WI38 (cell line): Measurements from ENCODE around the gene B9D2.

Experiments
- H3K4me3 ChIP-seq: 2 replicates; pipeline ENCODE4 v1.5.1; 2011; ENCODE audit warnings: low read depth, mild to moderate bottlenecking, control low read depth, low read length
- TF ChIP-seq, protein P1 (sequence below): IDR thresholded peaks from 2 replicates; pipeline ENCODE4 v1.5.1; 2012; ENCODE audit warnings: low read depth, mild to moderate bottlenecking, control low read depth, low read length

B9D2 gene

DNA sequence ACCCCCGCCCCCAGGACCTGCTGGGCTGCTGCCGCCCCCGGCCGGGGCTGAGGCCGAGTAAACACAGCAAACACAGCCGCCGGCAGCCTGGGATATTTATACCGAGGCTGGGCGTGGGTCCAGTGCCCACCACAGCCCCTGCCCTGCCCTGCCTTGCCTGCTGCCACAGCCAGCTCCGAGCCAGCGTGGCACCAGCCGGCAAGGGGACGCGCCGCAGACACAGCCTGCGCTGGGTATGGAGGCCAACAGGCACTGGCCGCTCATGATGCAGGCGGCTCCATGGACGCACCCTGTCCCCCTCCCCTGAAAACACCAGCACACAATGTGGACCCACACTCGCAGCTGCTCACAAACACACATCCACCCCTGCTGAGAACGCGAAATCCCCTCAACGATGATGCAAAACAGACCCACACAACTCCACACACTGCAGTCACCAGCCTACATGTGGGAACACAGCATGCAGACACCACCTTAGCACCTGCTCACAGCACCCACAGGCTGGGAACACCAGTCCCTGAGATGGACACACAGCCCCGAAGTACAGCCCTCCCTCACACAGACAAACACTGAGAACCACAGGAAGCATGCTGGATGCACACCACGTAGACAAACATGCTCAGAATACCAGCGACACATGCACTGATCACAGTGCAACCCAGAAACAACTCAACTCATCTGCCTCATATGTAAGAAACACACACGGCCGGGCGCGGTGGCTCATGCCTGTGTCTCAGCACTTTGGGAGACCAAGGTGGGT is 37.8 kb downstream of the B9D2 start:
- TF ChIP-seq, protein P1, sequence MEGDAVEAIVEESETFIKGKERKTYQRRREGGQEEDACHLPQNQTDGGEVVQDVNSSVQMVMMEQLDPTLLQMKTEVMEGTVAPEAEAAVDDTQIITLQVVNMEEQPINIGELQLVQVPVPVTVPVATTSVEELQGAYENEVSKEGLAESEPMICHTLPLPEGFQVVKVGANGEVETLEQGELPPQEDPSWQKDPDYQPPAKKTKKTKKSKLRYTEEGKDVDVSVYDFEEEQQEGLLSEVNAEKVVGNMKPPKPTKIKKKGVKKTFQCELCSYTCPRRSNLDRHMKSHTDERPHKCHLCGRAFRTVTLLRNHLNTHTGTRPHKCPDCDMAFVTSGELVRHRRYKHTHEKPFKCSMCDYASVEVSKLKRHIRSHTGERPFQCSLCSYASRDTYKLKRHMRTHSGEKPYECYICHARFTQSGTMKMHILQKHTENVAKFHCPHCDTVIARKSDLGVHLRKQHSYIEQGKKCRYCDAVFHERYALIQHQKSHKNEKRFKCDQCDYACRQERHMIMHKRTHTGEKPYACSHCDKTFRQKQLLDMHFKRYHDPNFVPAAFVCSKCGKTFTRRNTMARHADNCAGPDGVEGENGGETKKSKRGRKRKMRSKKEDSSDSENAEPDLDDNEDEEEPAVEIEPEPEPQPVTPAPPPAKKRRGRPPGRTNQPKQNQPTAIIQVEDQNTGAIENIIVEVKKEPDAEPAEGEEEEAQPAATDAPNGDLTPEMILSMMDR, result no peak
- 0 out of 2 replicates have a peak overlapping the region, but pooled peaks have one; percentile 17 for H3K4me3 ChIP-seq

DNA sequence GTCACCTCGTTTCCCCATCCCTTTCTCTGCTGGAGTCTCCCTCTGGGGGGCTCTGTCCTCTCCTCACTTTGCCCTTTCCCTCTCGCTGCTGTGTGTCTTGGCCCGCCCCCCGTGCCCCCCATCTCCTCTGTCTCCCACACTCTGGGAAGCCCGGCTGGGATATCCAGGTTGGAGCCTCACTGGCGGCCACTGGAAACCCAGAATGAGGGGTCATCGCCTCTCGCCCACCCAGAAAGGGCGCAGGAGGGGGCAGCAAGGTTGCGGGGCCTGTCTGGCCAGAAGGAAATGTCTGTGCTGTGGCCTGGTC is 38.4 kb downstream of the B9D2 start:
- TF ChIP-seq, protein P1, result no peak
- H3K4me3 ChIP-seq, result 0 out of 2 replicates have a peak overlapping the region, but pooled peaks have one; percentile 17

DNA sequence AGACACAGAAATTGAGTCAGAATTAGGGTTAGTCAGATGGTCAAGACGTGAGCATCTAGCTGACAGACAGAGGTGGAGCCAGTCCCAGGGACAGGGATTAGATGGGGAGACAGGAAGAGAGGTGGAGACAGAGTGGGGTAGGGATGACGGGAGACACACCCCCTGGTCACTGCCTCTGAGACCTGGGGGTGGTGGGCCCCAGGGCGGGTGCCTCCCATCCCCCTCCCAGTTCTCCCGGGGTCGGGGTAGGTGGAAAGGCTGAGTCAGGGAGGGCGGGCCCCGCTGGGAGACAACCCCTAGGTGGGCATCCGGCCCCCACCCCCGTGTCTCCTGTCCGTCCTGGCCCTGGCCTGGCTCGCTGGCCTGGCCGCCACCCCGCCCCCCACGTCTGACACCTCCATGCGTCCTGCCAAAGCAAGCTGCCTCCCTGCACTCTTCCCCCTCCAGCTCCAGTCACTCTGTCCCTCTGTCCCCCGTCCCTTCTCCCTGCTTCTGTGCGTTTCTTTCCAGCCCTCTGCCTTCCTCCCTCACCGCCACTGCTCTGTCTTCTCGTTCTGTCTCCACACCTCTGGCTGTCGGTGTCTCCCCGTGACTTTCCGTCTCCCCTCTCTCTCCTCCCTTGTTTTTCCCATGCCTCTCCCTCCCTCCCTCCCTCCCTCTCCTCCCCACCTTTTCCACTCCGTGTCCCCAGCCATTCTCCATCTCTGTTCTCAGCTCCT is 38.9 kb downstream of the B9D2 start:
- no peak overlapping the region for H3K4me3 ChIP-seq
- TF ChIP-seq, protein P1, result no peak

DNA sequence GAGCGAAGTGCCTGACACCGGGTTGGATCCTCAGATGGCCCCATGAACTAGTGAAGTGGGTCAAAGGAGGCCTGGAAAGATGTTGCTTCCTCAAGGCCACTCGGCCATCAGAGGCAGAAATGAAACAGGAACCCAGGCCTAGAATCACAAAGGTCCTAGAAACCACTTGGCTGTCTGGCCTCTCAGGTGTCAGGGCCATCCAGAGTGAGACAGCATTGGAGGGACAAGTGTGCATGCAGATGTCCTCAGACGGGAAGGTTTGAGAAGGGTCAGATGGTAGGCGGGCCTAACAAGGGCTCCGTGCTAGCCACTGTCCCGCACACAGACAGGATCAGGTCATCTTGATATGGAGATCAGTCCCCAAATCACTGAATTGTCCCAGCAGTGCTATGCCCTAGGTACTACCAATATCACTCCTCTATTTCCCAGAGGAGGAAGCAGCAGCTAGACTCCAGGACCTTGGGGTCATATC is 39.7 kb downstream of the B9D2 start:
- no peak overlapping the region for H3K4me3 ChIP-seq

DNA sequence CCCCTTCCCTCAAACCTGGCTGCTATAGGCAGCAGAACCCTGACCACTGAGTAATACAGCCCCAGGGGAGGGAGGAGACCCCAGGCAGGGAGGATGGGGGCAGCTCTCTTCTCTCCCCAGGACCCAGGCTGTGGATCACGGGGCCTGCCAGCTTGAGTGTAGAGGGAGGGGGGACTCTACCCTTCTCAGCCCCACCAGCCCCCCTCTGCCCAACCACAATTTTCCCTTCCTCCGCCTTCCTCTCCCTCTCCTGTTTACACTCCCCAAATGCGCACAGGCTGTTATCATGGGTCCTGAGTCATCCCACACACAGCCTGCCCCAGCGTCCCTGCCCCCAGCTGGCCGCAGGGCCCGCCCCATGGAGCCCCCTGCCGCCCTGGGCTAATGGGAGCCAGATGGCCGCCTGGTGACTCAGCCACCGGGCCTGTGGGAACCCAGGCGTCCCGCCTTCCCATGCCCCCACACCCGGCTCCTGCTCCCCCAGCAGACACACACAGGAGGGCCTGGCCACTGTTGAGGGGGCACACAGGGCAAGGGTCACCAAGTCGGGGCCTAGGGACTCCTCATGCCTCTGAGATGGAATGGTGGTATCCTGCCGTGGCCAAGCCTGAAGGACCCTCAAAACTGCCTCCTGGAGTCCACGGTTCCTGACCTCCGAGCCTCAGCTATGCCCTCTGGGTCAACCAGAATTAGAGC is 40.4 kb downstream of the B9D2 start:
- peak overlapping the region; percentile 34 for H3K4me3 ChIP-seq
- TF ChIP-seq, protein P1, result no peak

More for the DNA sequence above, 39.7 kb downstream of the B9D2 start:
- TF ChIP-seq, protein P1, result no peak

DNA sequence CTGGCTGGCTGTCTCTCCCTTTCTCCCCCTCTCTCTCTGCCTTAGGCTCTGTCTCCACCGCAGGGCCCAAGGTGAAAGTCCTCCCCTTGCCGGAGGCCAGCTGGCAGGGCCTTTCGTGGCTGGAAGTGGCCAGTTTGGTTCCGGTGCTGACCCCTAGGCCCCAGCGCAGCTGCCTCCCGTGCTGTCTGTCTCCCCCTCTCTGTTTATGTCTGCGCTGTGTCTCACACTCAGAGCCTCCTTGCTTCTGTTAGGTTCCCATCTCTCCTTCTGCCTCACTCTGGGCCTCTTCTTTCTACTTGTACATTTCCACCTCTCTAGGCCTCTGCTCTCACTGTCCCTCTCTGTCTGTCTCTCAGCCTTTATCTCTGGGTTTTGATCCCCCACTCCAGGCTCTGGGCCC is 40.9 kb downstream of the B9D2 start:
- TF ChIP-seq, protein P1, result no peak
- H3K4me3 ChIP-seq, result peak overlapping the region; percentile 34

DNA sequence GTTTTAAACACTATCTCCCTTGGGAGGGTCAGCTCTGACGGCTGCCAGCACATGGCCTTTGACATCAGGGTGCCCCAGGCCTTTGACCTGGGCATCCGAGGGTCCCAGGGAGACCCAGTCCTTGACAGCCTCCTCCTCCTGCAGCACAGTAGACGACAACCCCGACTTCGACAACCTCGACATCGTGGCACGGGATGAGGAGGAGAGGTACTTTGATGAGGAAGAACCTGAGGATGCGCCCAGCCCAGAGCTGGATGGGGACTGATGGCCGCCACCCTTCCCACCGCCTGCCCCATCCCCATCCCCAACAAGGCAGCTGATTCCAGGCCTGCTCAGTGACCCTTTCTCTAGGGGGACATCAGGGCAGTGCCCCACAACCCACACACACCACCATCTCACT is 41.5 kb downstream of the B9D2 start:
- no peak overlapping the region; the same call in 1 of the 2 replicates for H3K4me3 ChIP-seq
- TF ChIP-seq, protein P1, result no peak
